PC-3 (cell line): ENCODE results near the gene LYPLA2. TPM values are rescaled to one million over a fixed set of nuclear protein-coding genes. Genes with fewer than 3 reads are reported as not detected.

ENCODE experiments used
- ATAC-seq: fragments of 200-7000 bp; cut with Tn5 transposase; 2 replicates; pipeline ENCODE4 v1.9.1; 2020; ENCODE audit warnings: mild to moderate bottlenecking, moderate library complexity
- BruUV-seq: library from RNA; stranded (reverse); fragments of 400-500 nt; replicated peaks from 2 replicates; lab custom pipeline; 2021; lab: Mats Ljungman, UMichigan
- CTCF ChIA-PET: fragments of 300-600 bp; sonication (Branson Sonifier 250); formaldehyde crosslinking; loops from one replicate; lab custom pipeline; 2022; ENCODE audit warnings: antibody characterized with exemption; lab: Charles Lee
- POLR2A ChIA-PET: fragments of 300-600 bp; sonication (Branson Sonifier 250); formaldehyde crosslinking; loops from one replicate; lab custom pipeline; 2022; ENCODE audit warnings: antibody characterized with exemption; ENCODE audit not compliant: unreplicated experiment; lab: Charles Lee
- DNase-seq: peaks from one replicate; pipeline ENCODE4 v3.0.0-alpha.2; 2015
- H2AFZ ChIP-seq: fragments of 300-600 bp; sonication (generic); 2 replicates; pipeline ENCODE4 v1.6.0; 2016; ENCODE audit warnings: antibody characterized with exemption, low read length
- H3F3A ChIP-seq: fragments of 300-600 bp; sonication (generic); one replicate; pipeline ENCODE4 v1.6.0; 2017; ENCODE audit warnings: antibody characterized with exemption, low read length, control low read depth, mild to moderate bottlenecking; ENCODE audit not compliant: unreplicated experiment
- H3K27ac ChIP-seq: fragments of 300-600 bp; sonication (generic); 2 replicates; pipeline ENCODE4 v1.5.1; 2016; ENCODE audit warnings: mild to moderate bottlenecking, low read length
- H3K27me3 ChIP-seq: fragments of 300-600 bp; sonication (generic); 2 replicates; pipeline ENCODE4 v1.6.1; 2016; ENCODE audit warnings: low read length, mixed read lengths
- H3K36me3 ChIP-seq: fragments of 300-600 bp; sonication (generic); 2 replicates; pipeline ENCODE4 v1.6.1; 2016; ENCODE audit warnings: low read depth, mixed run types, low read length, mixed read lengths
- H3K4me1 ChIP-seq: fragments of 300-600 bp; sonication (generic); 2 replicates; pipeline ENCODE4 v1.5.1; 2016; ENCODE audit warnings: low read length; ENCODE audit not compliant: insufficient read depth
- H3K4me2 ChIP-seq: fragments of 300-600 bp; sonication (generic); 2 replicates; pipeline ENCODE4 v1.6.0; 2016; ENCODE audit warnings: low read length
- H3K4me3 ChIP-seq: fragments of 300-600 bp; sonication (generic); 2 replicates; pipeline ENCODE4 v1.5.1; 2016; ENCODE audit warnings: mild to moderate bottlenecking, low read length, mixed read lengths
- H3K79me2 ChIP-seq: fragments of 300-600 bp; sonication (generic); 2 replicates; pipeline ENCODE4 v1.6.1; 2017; ENCODE audit warnings: low read length, mixed read lengths
- H3K9ac ChIP-seq: fragments of 300-600 bp; sonication (generic); 2 replicates; pipeline ENCODE4 v1.6.0; 2016; ENCODE audit warnings: mild to moderate bottlenecking, low read length
- H3K9me2 ChIP-seq: fragments of 300-600 bp; sonication (generic); replicated peaks from 2 replicates; pipeline ENCODE4 v1.6.1; 2016; ENCODE audit warnings: mixed run types, low read length, mixed read lengths
- H3K9me3 ChIP-seq: fragments of 300-600 bp; sonication (generic); 2 replicates; pipeline ENCODE4 v1.6.1; 2016; ENCODE audit warnings: low read length, mixed read lengths
- H4K20me1 ChIP-seq: fragments of 300-600 bp; sonication (generic); 2 replicates; pipeline ENCODE4 v1.6.1; 2016; ENCODE audit warnings: low read length, mixed read lengths
- CTCF ChIP-seq: fragments of 300-600 bp; sonication (generic); conservative IDR thresholded peaks from 2 replicates; pipeline ENCODE4 v1.5.1; 2017; ENCODE audit warnings: antibody characterized with exemption, low read depth, mild to moderate bottlenecking, low read length
- EZH2 ChIP-seq: fragments of 300-600 bp; sonication (generic); IDR thresholded peaks from one replicate; pipeline ENCODE4 v1.6.1; 2017; ENCODE audit warnings: antibody characterized with exemption, mild to moderate bottlenecking, low read length; ENCODE audit not compliant: unreplicated experiment
- EZH2phosphoT487 ChIP-seq: fragments of 300-600 bp; sonication (generic); IDR thresholded peaks from 2 replicates; pipeline ENCODE4 v1.6.1; 2018; ENCODE audit warnings: mild to moderate bottlenecking, antibody characterized with exemption, low read length, borderline replicate concordance
- intact Hi-C: fragments of 100-400 bp; cut with micrococcal nuclease; formaldehyde crosslinking; loops from 2 replicates; pipeline ENCODE4 v1.9.0; 2023
- total RNA-seq: library from RNA; depleted of rRNA; stranded (reverse); fragments of >200 nt; gene quantifications from 2 replicates; pipeline ENCODE4 v1.2.3, GENCODE V29; 2014

Gene LYPLA2
- total RNA-seq, 1 experiment from 2014 or later = 142 TPM

- no peaks in the 10 kb centered on the region for H3K79me2 ChIP-seq
- no peak overlapping the region for H3K4me3 ChIP-seq
- H2AFZ ChIP-seq = no peak overlapping the region
- H3K4me2 ChIP-seq = no peak overlapping the region
- TF ChIP-seq EZH2 (no peak), CTCF (no peak), EZH2phosphoT487 (no peak)
- no peak overlapping the region for H3K9ac ChIP-seq
- no peaks in the 10 kb centered on the region for H3K4me1 ChIP-seq
- no peak for DNase-seq
- intact Hi-C loops = no loop called here
- no peaks in the 10 kb centered on the region for H3K9me2 ChIP-seq
- H3K27me3 ChIP-seq = no peaks in the 10 kb centered on the region
- H4K20me1 ChIP-seq = no peaks in the 10 kb centered on the region
- H3K27ac ChIP-seq = no peak overlapping the region
- H3K9me3 ChIP-seq = no peaks in the 10 kb centered on the region
- ChIA-PET CTCF (no interaction called here), POLR2A (no interaction called here)
- no peaks in the 10 kb centered on the region; the same call in 1 of the 2 replicates for H3K36me3 ChIP-seq
- H3F3A ChIP-seq = no peaks in the 10 kb centered on the region
- no TSS peak for BruUV-seq
- no peak for ATAC-seq
Observed at GRCh38 chr1:23817633-23818032, 26.7 kb downstream of the LYPLA2 start.

DNA sequence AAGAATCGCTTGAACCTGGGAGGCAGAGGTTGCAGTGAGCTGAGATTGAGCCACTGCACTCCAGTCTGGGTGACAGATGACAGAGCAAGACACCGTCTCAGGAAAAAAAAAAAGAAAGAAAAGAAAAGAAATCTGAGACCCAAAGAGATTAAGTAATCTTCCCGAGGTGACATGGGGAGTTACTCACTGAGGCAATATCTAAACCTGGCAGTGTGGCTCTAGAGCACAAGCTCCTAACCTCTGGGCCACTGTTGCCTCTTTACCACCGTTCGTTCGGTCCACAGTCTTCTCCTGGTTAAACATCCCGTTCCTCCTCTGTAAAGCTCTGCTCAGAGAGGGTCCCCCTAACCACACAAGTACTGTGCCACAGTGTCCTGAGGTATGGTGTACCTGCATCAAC is 32.8 kb downstream of the LYPLA2 start:
- POLR2A ChIA-PET = no interaction called here
- Histone ChIP-seq H3K4me2 (no peak overlapping the region), H3K9ac (no peak overlapping the region), H3K9me2 (no peaks in the 10 kb centered on the region), H3K36me3 (no peaks in the 10 kb centered on the region), H3K9me3 (no peaks in the 10 kb centered on the region), H3K27me3 (no peaks in the 10 kb centered on the region), H3F3A (no peaks in the 10 kb centered on the region), H4K20me1 (no peaks in the 10 kb centered on the region), H3K27ac (no peak overlapping the region), H2AFZ (no peak overlapping the region), H3K4me3 (no peak overlapping the region), H3K79me2 (peaks cover 10% of the 10 kb centered on the region), H3K4me1 (peaks cover 12% of the 10 kb centered on the region)
- DNase-seq (no peak), ATAC-seq (no peak)
- BruUV-seq = no TSS peak
- intact Hi-C loops = no loop called here
- TF ChIP-seq CTCF (no peak), EZH2 (no peak), EZH2phosphoT487 (no peak)
- CTCF ChIA-PET = no interaction called here

- H2AFZ ChIP-seq = peak overlapping the region; percentile 93
- peak overlapping the region; percentile 85 for H3K4me3 ChIP-seq
- CTCF ChIA-PET = no interaction called here
- no peaks in the 10 kb centered on the region for H3K9me2 ChIP-seq
- H3F3A ChIP-seq = no peaks in the 10 kb centered on the region
- H3K9me3 ChIP-seq = no peaks in the 10 kb centered on the region
- no peaks in the 10 kb centered on the region for H4K20me1 ChIP-seq
- peaks cover 10% of the 10 kb centered on the region for H3K79me2 ChIP-seq
- peak overlapping the region; percentile 96 for H3K4me2 ChIP-seq
- no peaks in the 10 kb centered on the region for H3K36me3 ChIP-seq
- no peaks in the 10 kb centered on the region for H3K27me3 ChIP-seq
- intact Hi-C loops = loop anchor here (5.0 kb wide), 1 partner anchor 43 kb away; the partner anchor contains the start of gene FUCA1
- H3K4me1 ChIP-seq = peaks cover 12% of the 10 kb centered on the region
- no peak for DNase-seq
- POLR2A ChIA-PET = interaction anchor here (0.6 to 1.0 kb wide), 3 partner anchors 46 to 155 kb away, joined by 3 to 15 read pairs (median 12); partner anchors contain the start of genes PITHD1 and SRSF10
- peak overlapping the region; percentile 95 for H3K9ac ChIP-seq
- TF ChIP-seq CTCF (no peak), EZH2phosphoT487 (no peak), EZH2 (no peak)
- BruUV-seq = TSS peak; percentile 80
- H3K27ac ChIP-seq = peak overlapping the region; percentile 42
- no peak for ATAC-seq
Observed at GRCh38 chr1:23824711-23825075, 33.7 kb downstream of the LYPLA2 start.
